NCI-H187 treated with DMSO at 0.1 percent for 48 hours (cell line): ENCODE results near the gene ETNPPL.
"Not testable (repeated sequence)": the region's sequence is repeated elsewhere in the genome, so short reads cannot be mapped to it uniquely, and the experiment has no call there.

Experiments
- DNase-seq: peaks from one replicate; lab custom pipeline; 2025; lab: John Stamatoyannopoulos, UW

The ETNPPL gene

GRCh38 chr4:108754327-108754726 lies 8.5 kb downstream of the ETNPPL start:
- no peak for DNase-seq

GRCh38 chr4:108751321-108751720 lies 11.5 kb downstream of the ETNPPL start:
- no peak for DNase-seq

- DNase-seq, result no peak
These were observed 13.7 kb downstream of the ETNPPL start for GRCh38 chr4:108749119-108749518.

GRCh38 chr4:108746511-108746910 lies 16.3 kb downstream of the ETNPPL start:
- no peak for DNase-seq

GRCh38 chr4:108744307-108744706 lies 18.5 kb downstream of the ETNPPL start:
- no peak for DNase-seq

GRCh38 chr4:108742451-108743420 lies 20.1 kb downstream of the ETNPPL start:
- no peak for DNase-seq

- DNase-seq, result no peak
These were observed 24.7 kb downstream of the ETNPPL start for GRCh38 chr4:108738003-108738706.

- DNase-seq, result no peak
These were observed 31.8 kb downstream of the ETNPPL start for GRCh38 chr4:108731006-108731405.

GRCh38 chr4:108730579-108730978 lies 32.3 kb downstream of the ETNPPL start:
- DNase-seq, result no peak

GRCh38 chr4:108729731-108730130 lies 33.1 kb downstream of the ETNPPL start:
- DNase-seq, result no peak

GRCh38 chr4:108725457-108725856 lies 37.4 kb downstream of the ETNPPL start:
- DNase-seq, result no peak

- DNase-seq, result no peak
These were observed 45.5 kb downstream of the ETNPPL start for GRCh38 chr4:108717386-108717785.

GRCh38 chr4:108716340-108716739 lies 46.5 kb downstream of the ETNPPL start:
- no peak for DNase-seq

- DNase-seq, result no peak
These were observed 48.0 kb downstream of the ETNPPL start for GRCh38 chr4:108714880-108715279.

GRCh38 chr4:108710578-108710977 lies 52.3 kb downstream of the ETNPPL start:
- DNase-seq, result not testable (repeated sequence)

GRCh38 chr4:108709722-108710121 lies 53.1 kb downstream of the ETNPPL start:
- DNase-seq, result no peak

GRCh38 chr4:108709234-108709633 lies 53.6 kb downstream of the ETNPPL start:
- no peak for DNase-seq

GRCh38 chr4:108706289-108706688 lies 56.6 kb downstream of the ETNPPL start:
- DNase-seq, result no peak

- no peak for DNase-seq
These were observed 58.9 kb downstream of the ETNPPL start for GRCh38 chr4:108703966-108704365.

GRCh38 chr4:108703370-108703769 lies 59.5 kb downstream of the ETNPPL start:
- no peak for DNase-seq

- no peak for DNase-seq
These were observed 59.9 kb downstream of the ETNPPL start for GRCh38 chr4:108702960-108703359.

- DNase-seq, result no peak
These were observed 62.6 kb downstream of the ETNPPL start for GRCh38 chr4:108700081-108700757.

GRCh38 chr4:108696160-108696559 lies 66.7 kb downstream of the ETNPPL start:
- no peak for DNase-seq
